ENCODE results near the gene RAB1B.

DNA sequence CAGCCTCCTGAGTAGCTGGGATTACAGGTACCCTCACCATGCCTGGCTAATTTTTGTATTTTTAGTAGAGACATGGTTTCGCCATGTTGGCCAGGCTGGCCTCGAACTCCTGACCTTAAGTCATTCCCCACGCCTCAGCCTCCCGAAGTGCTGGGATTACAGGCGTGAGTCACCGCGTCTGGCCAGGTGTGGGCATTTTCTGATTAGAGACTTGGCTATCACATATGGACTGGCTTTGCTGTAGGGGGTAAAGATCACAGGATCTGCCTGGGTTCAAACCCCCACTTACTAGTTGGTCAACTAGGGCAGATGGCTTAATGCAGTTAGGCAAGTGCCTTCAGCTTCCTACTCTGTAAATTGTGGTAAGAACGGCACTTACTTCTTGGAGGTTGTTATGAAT is 41.9 kb downstream of the RAB1B start:
- TF ChIP-seq, protein P1, sequence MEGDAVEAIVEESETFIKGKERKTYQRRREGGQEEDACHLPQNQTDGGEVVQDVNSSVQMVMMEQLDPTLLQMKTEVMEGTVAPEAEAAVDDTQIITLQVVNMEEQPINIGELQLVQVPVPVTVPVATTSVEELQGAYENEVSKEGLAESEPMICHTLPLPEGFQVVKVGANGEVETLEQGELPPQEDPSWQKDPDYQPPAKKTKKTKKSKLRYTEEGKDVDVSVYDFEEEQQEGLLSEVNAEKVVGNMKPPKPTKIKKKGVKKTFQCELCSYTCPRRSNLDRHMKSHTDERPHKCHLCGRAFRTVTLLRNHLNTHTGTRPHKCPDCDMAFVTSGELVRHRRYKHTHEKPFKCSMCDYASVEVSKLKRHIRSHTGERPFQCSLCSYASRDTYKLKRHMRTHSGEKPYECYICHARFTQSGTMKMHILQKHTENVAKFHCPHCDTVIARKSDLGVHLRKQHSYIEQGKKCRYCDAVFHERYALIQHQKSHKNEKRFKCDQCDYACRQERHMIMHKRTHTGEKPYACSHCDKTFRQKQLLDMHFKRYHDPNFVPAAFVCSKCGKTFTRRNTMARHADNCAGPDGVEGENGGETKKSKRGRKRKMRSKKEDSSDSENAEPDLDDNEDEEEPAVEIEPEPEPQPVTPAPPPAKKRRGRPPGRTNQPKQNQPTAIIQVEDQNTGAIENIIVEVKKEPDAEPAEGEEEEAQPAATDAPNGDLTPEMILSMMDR (IDR thresholded peaks at IDR 0.05; ENCODE audit: low read length), result no peak
- TF ChIP-seq EZH2 (IDR thresholded peaks at IDR 0.05; ENCODE audit: borderline replicate concordance, low read length), result no peak
